IMR-90 (cell line): Measurements from ENCODE around the gene AXIN2.

ENCODE experiments used
- POLR2A ChIP-seq: IDR thresholded peaks from 2 replicates; pipeline ENCODE4 v1.6.1; 2012; ENCODE audit warnings: mild to moderate bottlenecking, low read depth, low read length
- RFX5 ChIP-seq: IDR thresholded peaks from 2 replicates; pipeline ENCODE4 v1.8.0; 2012; ENCODE audit warnings: low read depth, mild to moderate bottlenecking, low read length, moderate library complexity
- TF ChIP-seq, protein P1 (sequence below): conservative IDR thresholded peaks from 2 replicates; pipeline ENCODE4 v1.5.1; 2012; ENCODE audit warnings: mild to moderate bottlenecking, low read depth, low read length, improper control_type of control experiment

GRCh38 chr17:65483438-65483837, 78.0 kb downstream of the AXIN2 start:
- no peak for TF ChIP-seq POLR2A
- TF ChIP-seq, protein P1, sequence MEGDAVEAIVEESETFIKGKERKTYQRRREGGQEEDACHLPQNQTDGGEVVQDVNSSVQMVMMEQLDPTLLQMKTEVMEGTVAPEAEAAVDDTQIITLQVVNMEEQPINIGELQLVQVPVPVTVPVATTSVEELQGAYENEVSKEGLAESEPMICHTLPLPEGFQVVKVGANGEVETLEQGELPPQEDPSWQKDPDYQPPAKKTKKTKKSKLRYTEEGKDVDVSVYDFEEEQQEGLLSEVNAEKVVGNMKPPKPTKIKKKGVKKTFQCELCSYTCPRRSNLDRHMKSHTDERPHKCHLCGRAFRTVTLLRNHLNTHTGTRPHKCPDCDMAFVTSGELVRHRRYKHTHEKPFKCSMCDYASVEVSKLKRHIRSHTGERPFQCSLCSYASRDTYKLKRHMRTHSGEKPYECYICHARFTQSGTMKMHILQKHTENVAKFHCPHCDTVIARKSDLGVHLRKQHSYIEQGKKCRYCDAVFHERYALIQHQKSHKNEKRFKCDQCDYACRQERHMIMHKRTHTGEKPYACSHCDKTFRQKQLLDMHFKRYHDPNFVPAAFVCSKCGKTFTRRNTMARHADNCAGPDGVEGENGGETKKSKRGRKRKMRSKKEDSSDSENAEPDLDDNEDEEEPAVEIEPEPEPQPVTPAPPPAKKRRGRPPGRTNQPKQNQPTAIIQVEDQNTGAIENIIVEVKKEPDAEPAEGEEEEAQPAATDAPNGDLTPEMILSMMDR: no peak
- TF ChIP-seq RFX5: no peak
